Central memory CD8-positive, alpha-beta T cell (primary cell): ENCODE measurements around the gene CASK.

Experiments
- ATAC-seq: fragments of 150-1000 bp; cut with Tn5 transposase; replicated peaks from 2 replicates; pipeline ENCODE4 v1.10.0; 2022; ENCODE audit warnings: mild to moderate bottlenecking, moderate FRiP score, moderate number of reproducible peaks; ENCODE audit not compliant: poor library complexity, severe bottlenecking; ENCODE audit errors: extremely low read depth
- DNase-seq, 2 donors: peaks; one replicate each; pipeline ENCODE4 v3.0.0; 2021; ENCODE audit warnings: low spot score in 2 of 2
- H3K27ac Mint-ChIP-seq: one replicate; pipeline ENCODE4 v1.8.0; 2022; ENCODE audit warnings: low read depth, mild to moderate bottlenecking, moderate library complexity, mixed read lengths
- H3K27me3 Mint-ChIP-seq: one replicate; pipeline ENCODE4 v1.8.0; 2022; ENCODE audit warnings: mixed read lengths
- H3K36me3 Mint-ChIP-seq: one replicate; pipeline ENCODE4 v1.8.0; 2022; ENCODE audit warnings: mild to moderate bottlenecking, moderate library complexity, mixed read lengths; ENCODE audit not compliant: insufficient read depth
- H3K4me1 Mint-ChIP-seq: one replicate; pipeline ENCODE4 v1.8.0; 2022; ENCODE audit warnings: mixed read lengths
- H3K4me3 Mint-ChIP-seq: one replicate; pipeline ENCODE4 v1.8.0; 2022; ENCODE audit warnings: mild to moderate bottlenecking, moderate library complexity, mixed read lengths
- H3K9me3 Mint-ChIP-seq: one replicate; pipeline ENCODE4 v1.8.0; 2022; ENCODE audit warnings: mixed read lengths

The CASK gene

GRCh38 chrX:41590641-41591040 lies 332.7 kb downstream of the CASK start:
- Mint-ChIP-seq H3K4me1 (no peaks in the 10 kb centered on the region), H3K4me3 (no peak overlapping the region), H3K27ac (no peak overlapping the region), H3K27me3 (no peaks in the 10 kb centered on the region), H3K9me3 (no peaks in the 10 kb centered on the region), H3K36me3 (peaks cover 6% of the 10 kb centered on the region)
- no peak for ATAC-seq
- DNase-seq, result no peak

- peaks cover 8% of the 10 kb centered on the region for H3K36me3 Mint-ChIP-seq
- no peaks in the 10 kb centered on the region for H3K4me1 Mint-ChIP-seq
- H3K9me3 Mint-ChIP-seq, result no peaks in the 10 kb centered on the region
- ATAC-seq (no peak), DNase-seq (no peak)
- H3K27ac Mint-ChIP-seq, result no peak overlapping the region
- no peak overlapping the region for H3K4me3 Mint-ChIP-seq
- no peaks in the 10 kb centered on the region for H3K27me3 Mint-ChIP-seq
Measured at GRCh38 chrX:41589634-41590270, 333.6 kb downstream of the CASK start.

- Mint-ChIP-seq H3K27me3 (no peaks in the 10 kb centered on the region), H3K36me3 (peaks cover 10% of the 10 kb centered on the region), H3K27ac (no peak overlapping the region), H3K9me3 (no peaks in the 10 kb centered on the region), H3K4me1 (no peaks in the 10 kb centered on the region), H3K4me3 (no peak overlapping the region)
- DNase-seq, result no peak
- no peak for ATAC-seq
Measured at GRCh38 chrX:41588271-41588670, 335.1 kb downstream of the CASK start.

GRCh38 chrX:41580423-41581064 lies 342.8 kb downstream of the CASK start:
- Mint-ChIP-seq H3K27me3 (no peaks in the 10 kb centered on the region), H3K36me3 (peaks cover 15% of the 10 kb centered on the region), H3K27ac (peak overlapping the region; percentile 86), H3K4me3 (no peak overlapping the region), H3K9me3 (no peaks in the 10 kb centered on the region), H3K4me1 (peaks cover 10% of the 10 kb centered on the region)
- DNase-seq (no peak), ATAC-seq (peak; percentile 91)

- Mint-ChIP-seq H3K9me3 (no peaks in the 10 kb centered on the region), H3K36me3 (peaks cover 6% of the 10 kb centered on the region), H3K27ac (no peak overlapping the region), H3K4me1 (peaks cover 22% of the 10 kb centered on the region), H3K4me3 (no peak overlapping the region), H3K27me3 (no peaks in the 10 kb centered on the region)
- DNase-seq (no peak), ATAC-seq (no peak)
Measured at GRCh38 chrX:41563876-41564275, 359.5 kb downstream of the CASK start.

- peak in 1 of 2 donors; percentile 18 for DNase-seq
- Mint-ChIP-seq H3K4me3 (no peak overlapping the region), H3K4me1 (peaks cover 37% of the 10 kb centered on the region), H3K36me3 (peaks cover 2% of the 10 kb centered on the region), H3K27me3 (no peaks in the 10 kb centered on the region), H3K9me3 (no peaks in the 10 kb centered on the region), H3K27ac (peak overlapping the region; percentile 49)
- peak; percentile 75 for ATAC-seq
Measured at GRCh38 chrX:41561045-41561444, 362.3 kb downstream of the CASK start.

- Mint-ChIP-seq H3K27ac (no peak overlapping the region), H3K9me3 (no peaks in the 10 kb centered on the region), H3K27me3 (no peaks in the 10 kb centered on the region), H3K36me3 (peaks cover 2% of the 10 kb centered on the region), H3K4me3 (no peak overlapping the region), H3K4me1 (peaks cover 27% of the 10 kb centered on the region)
- no peak for ATAC-seq
- DNase-seq, result no peak
Measured at GRCh38 chrX:41559235-41560052, 363.9 kb downstream of the CASK start.

- ATAC-seq, result no peak
- H3K27ac Mint-ChIP-seq, result no peak overlapping the region
- H3K4me1 Mint-ChIP-seq, result peaks cover 25% of the 10 kb centered on the region
- no peaks in the 10 kb centered on the region for H3K9me3 Mint-ChIP-seq
- DNase-seq, result no peak
- peaks cover 2% of the 10 kb centered on the region for H3K36me3 Mint-ChIP-seq
- H3K27me3 Mint-ChIP-seq, result no peaks in the 10 kb centered on the region
- H3K4me3 Mint-ChIP-seq, result no peak overlapping the region
Measured at GRCh38 chrX:41558531-41558930, 364.8 kb downstream of the CASK start.

- H3K27ac Mint-ChIP-seq, result peak overlapping the region; percentile 83
Measured at GRCh38 chrX:41556958-41557357, 366.4 kb downstream of the CASK start.

GRCh38 chrX:41553688-41554087 lies 369.7 kb downstream of the CASK start:
- Mint-ChIP-seq H3K9me3 (no peaks in the 10 kb centered on the region), H3K27me3 (no peaks in the 10 kb centered on the region), H3K4me3 (no peak overlapping the region), H3K4me1 (peaks cover 15% of the 10 kb centered on the region), H3K27ac (no peak overlapping the region), H3K36me3 (peaks cover 5% of the 10 kb centered on the region)
- DNase-seq, result no peak
- ATAC-seq, result no peak

More at GRCh38 chrX:41556958-41557357, 366.4 kb downstream of the CASK start:
- Mint-ChIP-seq H3K36me3 (no peaks in the 10 kb centered on the region), H3K27me3 (no peaks in the 10 kb centered on the region), H3K4me1 (peaks cover 21% of the 10 kb centered on the region), H3K9me3 (no peaks in the 10 kb centered on the region), H3K4me3 (no peak overlapping the region)
- DNase-seq (no peak), ATAC-seq (peak; percentile 85)

- Mint-ChIP-seq H3K27ac (no peak overlapping the region), H3K36me3 (peaks cover 14% of the 10 kb centered on the region)
- ATAC-seq, result no peak
Measured at GRCh38 chrX:41548411-41548810, 374.9 kb downstream of the CASK start.

GRCh38 chrX:41543668-41544067 lies 379.7 kb downstream of the CASK start:
- H3K4me1 Mint-ChIP-seq, result no peaks in the 10 kb centered on the region
- H3K27ac Mint-ChIP-seq, result no peak overlapping the region
- H3K27me3 Mint-ChIP-seq, result no peaks in the 10 kb centered on the region
- DNase-seq (no peak), ATAC-seq (no peak)
- peaks cover 22% of the 10 kb centered on the region for H3K36me3 Mint-ChIP-seq
- H3K4me3 Mint-ChIP-seq, result no peak overlapping the region
- no peaks in the 10 kb centered on the region for H3K9me3 Mint-ChIP-seq

More at GRCh38 chrX:41548411-41548810, 374.9 kb downstream of the CASK start:
- Mint-ChIP-seq H3K4me1 (no peaks in the 10 kb centered on the region), H3K9me3 (no peaks in the 10 kb centered on the region), H3K4me3 (no peak overlapping the region), H3K27me3 (no peaks in the 10 kb centered on the region)
- DNase-seq, result no peak

GRCh38 chrX:41543025-41543424 lies 380.3 kb downstream of the CASK start:
- H3K36me3 Mint-ChIP-seq, result peaks cover 22% of the 10 kb centered on the region
- no peak for DNase-seq
- no peak overlapping the region for H3K27ac Mint-ChIP-seq
- ATAC-seq, result no peak
- no peaks in the 10 kb centered on the region for H3K9me3 Mint-ChIP-seq
- H3K27me3 Mint-ChIP-seq, result no peaks in the 10 kb centered on the region
- H3K4me1 Mint-ChIP-seq, result no peaks in the 10 kb centered on the region
- H3K4me3 Mint-ChIP-seq, result no peak overlapping the region
